ENCODE results near the gene DNAJC27.

DNA sequence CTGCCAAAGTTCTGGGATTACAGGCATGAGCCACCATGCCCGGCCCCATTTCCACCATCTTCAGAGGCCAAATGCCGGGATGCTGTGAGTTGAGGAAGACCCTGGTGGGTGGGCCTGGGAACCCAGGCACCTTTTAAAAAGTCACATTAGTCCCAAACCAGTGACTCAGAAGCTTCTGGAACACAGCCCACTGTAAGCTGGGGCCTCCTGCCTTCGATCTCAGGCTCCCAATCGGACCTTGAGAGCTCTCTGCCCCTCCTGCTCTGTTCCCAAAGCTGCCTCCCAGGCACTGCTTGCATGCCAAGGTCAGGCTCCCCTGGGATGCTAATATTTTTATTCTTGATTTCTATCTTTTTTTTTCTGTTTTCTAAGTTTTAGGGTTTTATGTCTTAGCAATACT lies 56.0 kb downstream of the DNAJC27 start:
- no peak for TF ChIP-seq POLR2AphosphoS5 (IDR thresholded peaks at IDR 0.05)
- TF ChIP-seq, protein P1, sequence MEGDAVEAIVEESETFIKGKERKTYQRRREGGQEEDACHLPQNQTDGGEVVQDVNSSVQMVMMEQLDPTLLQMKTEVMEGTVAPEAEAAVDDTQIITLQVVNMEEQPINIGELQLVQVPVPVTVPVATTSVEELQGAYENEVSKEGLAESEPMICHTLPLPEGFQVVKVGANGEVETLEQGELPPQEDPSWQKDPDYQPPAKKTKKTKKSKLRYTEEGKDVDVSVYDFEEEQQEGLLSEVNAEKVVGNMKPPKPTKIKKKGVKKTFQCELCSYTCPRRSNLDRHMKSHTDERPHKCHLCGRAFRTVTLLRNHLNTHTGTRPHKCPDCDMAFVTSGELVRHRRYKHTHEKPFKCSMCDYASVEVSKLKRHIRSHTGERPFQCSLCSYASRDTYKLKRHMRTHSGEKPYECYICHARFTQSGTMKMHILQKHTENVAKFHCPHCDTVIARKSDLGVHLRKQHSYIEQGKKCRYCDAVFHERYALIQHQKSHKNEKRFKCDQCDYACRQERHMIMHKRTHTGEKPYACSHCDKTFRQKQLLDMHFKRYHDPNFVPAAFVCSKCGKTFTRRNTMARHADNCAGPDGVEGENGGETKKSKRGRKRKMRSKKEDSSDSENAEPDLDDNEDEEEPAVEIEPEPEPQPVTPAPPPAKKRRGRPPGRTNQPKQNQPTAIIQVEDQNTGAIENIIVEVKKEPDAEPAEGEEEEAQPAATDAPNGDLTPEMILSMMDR (IDR thresholded peaks at IDR 0.05) = no peak
